DND-41 (cell line): ENCODE results near the gene TTC39A.

Experiments used
- EZH2 ChIP-seq: IDR thresholded peaks from 3 replicates; pipeline ENCODE4 v1.6.1; 2012; ENCODE audit warnings: borderline replicate concordance, low read depth, mild to moderate bottlenecking, moderate library complexity, low read length, inconsistent platforms; ENCODE audit not compliant: severe bottlenecking
- TF ChIP-seq, protein P1 (sequence below): IDR thresholded peaks from 2 replicates; pipeline ENCODE4 v1.5.1; 2012; ENCODE audit warnings: borderline replicate concordance, low read length, moderate library complexity, mild to moderate bottlenecking; ENCODE audit not compliant: poor library complexity, severe bottlenecking; ENCODE audit errors: extremely low read depth

DNA sequence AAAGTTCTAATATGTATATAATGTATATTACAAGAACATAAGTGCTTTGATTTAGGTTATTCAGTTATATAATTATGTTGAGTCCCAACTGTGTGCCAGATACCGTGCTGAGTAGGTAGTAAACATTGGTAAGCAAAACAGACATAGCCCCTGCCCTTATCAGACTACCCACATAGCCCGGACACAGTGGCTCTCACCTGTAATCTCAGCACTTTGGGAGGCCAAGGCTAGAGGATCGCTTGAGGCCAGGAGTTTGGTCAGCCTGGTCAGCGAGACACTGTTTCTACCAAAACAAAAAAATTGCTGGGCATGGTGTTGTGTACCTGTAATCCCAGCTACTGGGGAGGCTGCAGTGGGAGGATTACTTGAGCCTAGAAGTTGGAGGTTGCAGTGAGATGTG is 63.6 kb downstream of the TTC39A start:
- TF ChIP-seq, protein P1, sequence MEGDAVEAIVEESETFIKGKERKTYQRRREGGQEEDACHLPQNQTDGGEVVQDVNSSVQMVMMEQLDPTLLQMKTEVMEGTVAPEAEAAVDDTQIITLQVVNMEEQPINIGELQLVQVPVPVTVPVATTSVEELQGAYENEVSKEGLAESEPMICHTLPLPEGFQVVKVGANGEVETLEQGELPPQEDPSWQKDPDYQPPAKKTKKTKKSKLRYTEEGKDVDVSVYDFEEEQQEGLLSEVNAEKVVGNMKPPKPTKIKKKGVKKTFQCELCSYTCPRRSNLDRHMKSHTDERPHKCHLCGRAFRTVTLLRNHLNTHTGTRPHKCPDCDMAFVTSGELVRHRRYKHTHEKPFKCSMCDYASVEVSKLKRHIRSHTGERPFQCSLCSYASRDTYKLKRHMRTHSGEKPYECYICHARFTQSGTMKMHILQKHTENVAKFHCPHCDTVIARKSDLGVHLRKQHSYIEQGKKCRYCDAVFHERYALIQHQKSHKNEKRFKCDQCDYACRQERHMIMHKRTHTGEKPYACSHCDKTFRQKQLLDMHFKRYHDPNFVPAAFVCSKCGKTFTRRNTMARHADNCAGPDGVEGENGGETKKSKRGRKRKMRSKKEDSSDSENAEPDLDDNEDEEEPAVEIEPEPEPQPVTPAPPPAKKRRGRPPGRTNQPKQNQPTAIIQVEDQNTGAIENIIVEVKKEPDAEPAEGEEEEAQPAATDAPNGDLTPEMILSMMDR: no peak
- no peak for TF ChIP-seq EZH2
